ENCODE data around the gene CBLN3.

Gene CBLN3

DNA sequence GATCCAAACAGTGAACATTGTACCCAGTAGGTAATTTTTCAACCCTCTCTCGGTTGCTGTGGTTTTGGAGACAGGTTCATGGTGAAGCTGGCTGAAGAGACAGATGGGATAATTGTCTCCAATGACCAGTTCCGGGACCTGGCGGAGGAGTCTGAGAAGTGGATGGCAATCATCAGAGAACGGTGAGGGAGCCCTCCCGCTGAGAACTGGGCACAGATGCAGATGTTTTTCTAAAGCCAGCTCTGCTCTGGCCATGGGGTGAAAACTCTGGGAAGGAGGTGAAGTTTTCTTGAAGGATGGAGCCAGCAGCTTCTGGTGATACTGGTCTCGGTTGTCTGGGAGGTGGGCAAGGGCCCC, 6.5 kb upstream of the CBLN3 start:
- DNase-seq (ENCODE audit: low read depth in 1 of 2, low spot score in 1 of 2) = no peak
- TF ChIP-seq JUND (IDR thresholded peaks at IDR 0.05; ENCODE audit: low read depth) = no peak
- in situ Hi-C loops (cut with HindIII; ENCODE audit: low pct_unique_long_range_greater_than_20kb, low sequenced_read_pairs) = no loop called here

DNA sequence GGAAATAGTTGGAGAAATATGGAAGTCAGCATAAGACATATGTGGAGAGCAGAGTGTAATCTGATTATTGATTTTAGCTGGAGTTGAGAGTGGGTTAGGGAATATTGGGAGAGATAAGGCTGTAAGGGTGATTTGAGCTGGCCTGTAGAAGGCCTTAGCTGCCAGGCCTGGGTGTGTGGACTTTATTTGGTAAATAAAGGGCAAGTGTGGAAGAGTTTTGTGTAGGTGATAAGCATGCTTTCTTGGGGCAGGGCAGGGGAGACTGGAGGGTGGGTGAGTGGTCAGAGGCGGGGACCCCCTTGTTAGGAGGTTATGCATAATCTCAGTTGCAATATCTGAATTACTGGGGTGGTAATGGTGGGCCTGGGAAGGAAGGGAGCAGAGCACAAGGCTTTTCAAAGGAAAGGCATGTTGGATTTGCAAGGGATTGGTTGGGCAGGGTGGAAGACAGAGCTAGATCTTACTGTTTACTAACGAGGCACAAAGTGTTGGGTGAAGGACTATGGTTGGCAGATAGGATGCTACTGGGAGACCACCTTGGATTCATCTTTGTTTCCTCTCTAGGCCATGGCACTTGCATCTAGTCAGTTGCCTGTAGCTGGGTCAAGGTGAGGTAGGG, 5.8 kb upstream of the CBLN3 start:
- in situ Hi-C loops (cut with HindIII; ENCODE audit: low pct_unique_long_range_greater_than_20kb, low sequenced_read_pairs) = no loop called here
- no peak for DNase-seq (ENCODE audit: low read depth in 1 of 2, low spot score in 1 of 2)

DNA sequence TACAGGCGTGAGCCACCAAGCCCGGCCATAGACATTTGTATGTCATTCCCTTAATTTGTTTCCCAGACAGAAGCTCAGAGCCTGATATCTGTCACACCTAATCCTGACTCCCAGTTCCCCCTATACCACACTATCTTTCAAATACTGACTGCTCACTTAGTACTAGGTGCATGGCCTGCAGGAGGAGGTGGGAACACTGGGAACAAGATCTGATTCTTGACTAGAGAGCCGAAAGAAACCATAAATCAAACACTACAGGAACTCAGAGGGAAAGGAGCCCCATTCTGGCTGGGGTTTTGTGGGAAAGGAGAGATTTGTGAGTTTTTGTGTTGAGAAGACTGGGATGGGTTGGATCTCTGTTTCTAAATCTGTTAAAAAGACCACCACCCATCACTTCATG, 5.2 kb upstream of the CBLN3 start:
- in situ Hi-C loops (cut with HindIII; ENCODE audit: low pct_unique_long_range_greater_than_20kb, low sequenced_read_pairs) = no loop called here
- TF ChIP-seq JUND (IDR thresholded peaks at IDR 0.05; ENCODE audit: low read depth) = no peak
- no peak for DNase-seq (ENCODE audit: low read depth in 1 of 2, low spot score in 1 of 2)

More for the DNA sequence above, 5.8 kb upstream of the CBLN3 start:
- TF ChIP-seq JUND (IDR thresholded peaks at IDR 0.05; ENCODE audit: low read depth) = no peak

DNA sequence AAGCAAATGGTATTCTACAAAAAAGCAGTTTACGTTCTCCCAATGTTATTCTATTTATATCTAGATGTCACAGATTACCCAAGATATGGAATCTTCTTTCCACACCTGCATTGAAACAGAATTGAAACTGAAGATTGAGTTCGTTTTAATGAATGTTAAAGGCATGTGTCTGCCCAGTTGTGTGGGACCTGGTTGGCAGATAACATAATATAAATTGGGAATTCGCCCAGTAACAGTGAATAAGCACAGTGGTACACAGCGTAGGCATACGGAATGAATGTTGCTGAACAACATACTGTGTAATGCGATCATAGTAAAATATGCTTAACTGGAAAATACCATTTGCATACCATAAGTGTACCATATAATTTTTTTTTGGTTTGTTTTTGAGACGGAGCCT, 4.6 kb upstream of the CBLN3 start:
- DNase-seq (ENCODE audit: low read depth in 1 of 2, low spot score in 1 of 2) = no peak
- no peak for TF ChIP-seq JUND (IDR thresholded peaks at IDR 0.05; ENCODE audit: low read depth)
- in situ Hi-C loops (cut with HindIII; ENCODE audit: low pct_unique_long_range_greater_than_20kb, low sequenced_read_pairs) = no loop called here

DNA sequence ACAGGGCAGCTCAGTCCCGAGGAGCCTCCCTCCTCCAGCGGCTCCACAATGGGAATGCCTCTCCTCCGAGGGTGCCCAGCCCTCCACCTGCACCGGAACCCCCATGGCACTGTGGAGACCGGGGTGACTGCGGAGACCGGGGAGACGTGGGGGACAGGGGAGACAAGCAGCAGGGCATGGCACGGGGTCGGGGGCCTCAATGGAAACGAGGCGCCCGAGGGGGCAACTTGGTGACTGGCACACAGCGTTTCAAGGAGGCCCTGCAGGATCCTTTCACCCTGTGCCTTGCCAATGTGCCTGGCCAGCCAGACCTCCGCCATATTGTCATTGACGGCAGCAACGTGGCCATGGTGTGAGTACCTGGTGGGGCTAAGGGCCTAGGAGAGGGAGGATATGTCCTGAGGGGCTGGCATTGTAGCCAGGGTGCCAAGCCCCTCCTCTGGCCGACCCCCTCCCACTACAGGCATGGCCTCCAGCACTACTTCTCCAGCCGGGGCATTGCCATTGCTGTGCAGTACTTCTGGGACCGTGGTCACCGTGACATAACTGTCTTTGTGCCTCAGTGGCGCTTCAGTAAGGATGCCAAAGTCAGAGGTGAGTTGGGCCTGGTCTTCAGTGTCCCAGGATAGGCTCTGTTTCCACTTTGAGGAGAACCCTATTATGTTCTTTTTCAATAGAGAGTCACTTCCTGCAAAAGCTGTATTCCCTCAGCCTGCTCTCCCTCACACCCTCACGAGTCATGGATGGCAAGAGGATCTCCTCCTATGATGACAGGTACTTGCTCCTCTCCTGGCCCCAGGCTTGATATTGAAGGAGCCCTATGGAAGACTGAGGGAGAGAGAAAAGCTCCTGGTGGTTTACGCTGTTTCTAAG, 3.0 kb upstream of the CBLN3 start:
- no peak for TF ChIP-seq JUND (IDR thresholded peaks at IDR 0.05; ENCODE audit: low read depth)
- in situ Hi-C loops (cut with HindIII; ENCODE audit: low pct_unique_long_range_greater_than_20kb, low sequenced_read_pairs) = no loop called here
- no peak for DNase-seq (ENCODE audit: low read depth in 1 of 2, low spot score in 1 of 2)

DNA sequence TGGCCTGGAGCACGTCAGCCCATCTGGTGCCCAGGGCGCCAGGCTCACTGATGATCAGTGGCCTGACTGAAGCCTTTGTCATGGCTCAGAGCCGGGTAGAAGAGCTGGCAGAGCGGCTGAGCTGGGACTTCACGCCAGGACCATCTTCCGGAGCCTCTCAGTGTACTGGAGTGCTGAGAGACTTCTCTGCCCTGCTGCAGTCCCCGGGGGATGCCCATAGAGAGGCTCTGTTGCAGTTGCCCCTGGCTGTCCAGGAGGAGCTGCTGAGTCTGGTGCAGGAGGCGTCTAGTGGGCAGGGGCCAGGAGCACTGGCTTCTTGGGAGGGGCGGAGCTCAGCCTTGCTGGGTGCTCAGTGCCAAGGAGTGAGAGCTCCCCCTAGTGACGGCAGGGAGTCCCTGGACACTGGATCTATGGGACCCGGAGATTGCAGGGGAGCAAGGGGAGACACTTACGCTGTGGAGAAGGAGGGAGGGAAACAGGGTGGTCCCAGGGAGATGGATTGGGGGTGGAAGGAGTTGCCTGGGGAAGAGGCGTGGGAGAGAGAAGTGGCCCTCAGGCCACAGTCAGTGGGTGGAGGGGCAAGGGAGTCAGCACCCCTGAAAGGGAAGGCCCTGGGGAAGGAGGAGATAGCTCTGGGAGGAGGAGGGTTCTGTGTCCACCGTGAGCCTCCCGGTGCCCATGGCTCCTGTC, 2.2 kb upstream of the CBLN3 start:
- DNase-seq (ENCODE audit: low read depth in 1 of 2, low spot score in 1 of 2) = peak; percentile 79 to 88
- TF ChIP-seq JUND (IDR thresholded peaks at IDR 0.05; ENCODE audit: low read depth) = no peak
- in situ Hi-C loops (cut with HindIII; ENCODE audit: low pct_unique_long_range_greater_than_20kb, low sequenced_read_pairs) = no loop called here

DNA sequence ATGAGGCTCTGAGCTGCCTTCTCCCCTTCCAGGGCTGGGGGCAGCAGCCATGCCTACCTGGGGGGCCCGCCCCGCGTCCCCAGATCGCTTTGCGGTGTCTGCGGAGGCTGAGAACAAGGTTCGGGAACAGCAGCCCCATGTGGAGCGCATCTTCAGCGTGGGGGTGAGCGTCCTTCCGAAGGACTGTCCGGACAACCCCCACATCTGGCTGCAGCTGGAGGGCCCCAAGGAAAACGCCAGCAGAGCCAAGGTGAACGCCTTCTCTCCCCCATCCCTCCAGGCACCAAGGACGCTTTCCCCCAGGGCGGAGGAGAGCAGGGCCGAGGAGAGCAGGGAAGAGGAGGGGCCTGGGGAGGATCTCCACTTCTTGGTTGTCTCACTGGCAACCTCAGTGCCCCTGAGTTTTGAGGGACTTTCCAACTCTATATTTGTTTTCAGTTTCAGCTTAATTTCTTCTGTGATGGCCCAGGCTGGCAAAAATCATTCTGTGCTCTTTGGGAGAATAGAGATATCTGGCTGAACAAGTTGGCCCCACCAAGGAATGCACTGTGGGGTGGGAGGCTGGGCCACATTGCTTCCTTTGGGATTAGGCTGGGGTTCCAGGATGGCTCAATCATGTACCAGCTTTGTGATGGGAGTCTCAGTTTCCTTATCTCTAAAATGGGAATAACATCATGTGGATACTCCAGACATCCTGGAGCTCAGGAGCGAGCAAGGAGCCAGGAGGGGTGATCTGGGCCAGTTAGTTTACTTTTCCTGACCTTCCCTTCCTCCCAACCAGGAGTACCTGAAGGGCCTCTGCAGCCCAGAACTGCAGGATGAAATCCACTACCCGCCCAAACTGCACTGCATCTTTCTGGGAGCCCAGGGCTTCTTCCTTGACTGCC, 1.5 kb upstream of the CBLN3 start:
- in situ Hi-C loops (cut with HindIII; ENCODE audit: low pct_unique_long_range_greater_than_20kb, low sequenced_read_pairs) = no loop called here
- DNase-seq (ENCODE audit: low read depth in 1 of 2, low spot score in 1 of 2) = no peak
- TF ChIP-seq JUND (IDR thresholded peaks at IDR 0.05; ENCODE audit: low read depth) = no peak

DNA sequence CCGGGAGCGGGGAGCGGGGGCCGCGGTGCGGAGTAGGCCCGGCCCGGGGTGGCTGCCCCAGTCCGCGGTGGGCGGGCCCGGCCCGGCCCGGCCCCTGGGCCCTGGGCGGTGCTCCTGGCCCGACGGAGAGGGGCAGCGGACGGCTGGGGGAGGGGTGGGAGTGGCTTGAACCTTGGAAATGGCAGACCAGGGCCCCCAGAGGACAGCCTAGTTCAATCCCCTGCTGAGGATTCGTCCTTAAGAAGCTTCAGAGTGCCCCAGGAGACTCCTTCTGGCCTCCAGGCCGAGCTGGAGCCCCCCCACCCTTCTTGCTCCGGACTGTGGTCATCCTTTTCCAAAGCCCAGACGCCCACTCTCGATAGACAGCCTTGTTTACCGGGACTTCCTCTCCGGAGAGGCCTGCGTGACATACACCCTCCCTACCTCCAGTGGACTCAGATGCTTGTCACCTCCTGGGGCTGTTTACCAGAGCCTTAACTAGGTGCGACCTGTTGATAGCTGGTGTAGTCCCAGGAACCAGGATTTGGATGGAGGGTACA, 744 bp upstream of the CBLN3 start:
- in situ Hi-C loops (cut with HindIII; ENCODE audit: low pct_unique_long_range_greater_than_20kb, low sequenced_read_pairs) = no loop called here
- TF ChIP-seq JUND (IDR thresholded peaks at IDR 0.05; ENCODE audit: low read depth) = no peak
- DNase-seq (ENCODE audit: low read depth in 1 of 2, low spot score in 1 of 2) = peak; percentile 55 to 60

DNA sequence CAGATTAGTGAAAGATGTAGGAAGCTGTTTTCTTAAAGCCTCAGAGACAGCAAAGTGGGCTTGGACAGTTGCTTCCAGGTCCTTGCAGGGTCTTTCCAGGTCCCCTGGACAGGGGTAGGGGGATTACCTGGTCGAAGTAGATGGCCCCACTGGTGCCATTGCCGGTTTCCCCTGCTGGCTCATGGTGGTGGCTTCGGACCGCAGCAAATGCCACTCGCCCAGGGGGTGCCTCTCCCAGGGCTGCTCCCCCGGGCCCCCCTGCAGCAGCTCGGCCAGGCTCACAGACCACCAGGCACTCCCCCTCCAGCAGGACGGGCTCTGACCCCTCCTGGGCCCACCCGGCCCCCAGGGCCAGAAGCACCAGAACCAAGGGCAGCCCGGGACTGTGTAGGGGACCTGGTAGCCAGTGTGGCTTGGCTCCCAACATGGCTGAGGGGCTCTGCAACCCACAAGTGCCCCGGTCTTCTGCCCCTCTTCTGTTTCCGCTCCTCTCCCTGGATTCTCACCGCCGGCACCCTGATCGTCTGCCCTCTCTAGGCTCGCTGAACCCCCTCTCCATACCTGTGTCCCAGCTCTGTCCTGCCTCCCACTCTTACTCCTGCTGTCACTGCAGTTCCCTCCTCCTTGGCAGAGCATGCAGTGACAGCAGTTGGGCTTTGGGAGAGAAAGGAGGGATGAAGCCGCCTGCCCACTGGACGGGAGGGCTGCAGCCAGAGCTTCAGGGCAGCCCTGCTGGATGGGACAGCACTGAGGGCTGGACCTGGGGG, 657 bp downstream of the CBLN3 start:
- DNase-seq (ENCODE audit: low read depth in 1 of 2, low spot score in 1 of 2) = peak in 1 of 2 experiments; percentile 10
- TF ChIP-seq JUND (IDR thresholded peaks at IDR 0.05; ENCODE audit: low read depth) = no peak
- in situ Hi-C loops (cut with HindIII; ENCODE audit: low pct_unique_long_range_greater_than_20kb, low sequenced_read_pairs) = no loop called here

DNA sequence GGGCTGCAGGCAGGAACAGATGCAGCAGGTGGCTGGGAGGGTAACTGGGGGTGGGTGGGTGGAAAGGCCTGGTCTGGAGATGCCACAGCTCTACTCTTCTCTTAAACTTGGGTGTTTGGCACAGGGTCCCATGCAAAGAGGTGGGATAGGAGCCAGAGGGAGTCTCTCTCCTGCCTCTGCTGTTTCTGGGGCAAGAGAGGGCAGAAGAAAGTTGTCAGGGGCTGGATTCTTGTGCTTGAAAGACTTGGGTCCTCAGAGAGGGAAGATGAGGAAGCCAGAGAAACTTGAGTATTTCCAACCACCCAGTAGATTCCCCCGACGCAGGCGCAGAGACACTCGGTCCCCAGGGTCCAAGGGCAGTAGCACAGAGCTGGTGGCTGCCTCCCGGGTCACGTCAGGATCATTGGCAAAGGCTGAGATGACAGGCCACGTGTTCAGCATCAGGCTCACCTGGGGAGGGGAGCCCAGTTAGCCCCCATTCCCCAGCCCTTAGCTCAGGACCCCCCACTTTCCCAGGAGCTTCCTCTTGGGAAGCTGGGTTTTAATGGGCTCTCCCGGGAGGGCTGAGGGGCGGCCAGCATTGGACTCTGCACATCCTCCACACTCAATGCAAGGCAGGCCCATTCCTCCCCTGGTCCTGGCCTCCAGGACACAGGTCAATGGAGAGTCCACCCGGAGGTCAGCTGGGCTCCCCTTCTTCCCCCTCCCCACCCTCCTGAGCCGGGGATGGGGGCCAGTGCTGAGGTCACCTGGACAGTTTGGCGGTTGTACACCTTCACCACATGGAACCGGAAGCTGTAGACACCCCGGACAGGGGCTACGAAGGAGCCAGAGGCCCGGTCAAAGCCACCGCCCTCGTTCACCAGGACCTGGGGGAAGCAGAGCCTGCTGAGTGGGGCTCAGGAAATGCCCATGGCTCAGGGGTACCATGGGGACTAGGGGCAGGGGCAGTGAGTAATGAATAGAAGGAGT, 1.6 kb downstream of the CBLN3 start:
- in situ Hi-C loops (cut with HindIII; ENCODE audit: low pct_unique_long_range_greater_than_20kb, low sequenced_read_pairs) = no loop called here
- DNase-seq (ENCODE audit: low read depth in 1 of 2, low spot score in 1 of 2) = no peak
- TF ChIP-seq JUND (IDR thresholded peaks at IDR 0.05; ENCODE audit: low read depth) = no peak
